SU-DHL-6 (cell line): ENCODE data around the gene COL5A1.
"Not testable (repeated sequence)": the region's sequence is repeated elsewhere in the genome, so short reads cannot be mapped to it uniquely, and the experiment has no call there.

Source experiments
- H2AFZ ChIP-seq: fragments of 200-600 bp; sonication (generic); 2 replicates; pipeline ENCODE4 v1.6.1; 2014; ENCODE audit warnings: low read depth, mild to moderate bottlenecking, moderate library complexity, mixed read lengths, antibody characterized with exemption, low read length; ENCODE audit not compliant: severe bottlenecking
- H3F3A ChIP-seq: fragments of 200-600 bp; shearing (Covaris generic); 2 replicates; pipeline ENCODE4 v1.6.0; 2016; ENCODE audit warnings: antibody characterized with exemption, mild to moderate bottlenecking; ENCODE audit not compliant: insufficient read depth
- H3K27ac ChIP-seq: fragments of 200-600 bp; sonication (generic); 2 replicates; pipeline ENCODE4 v1.5.1; 2016; ENCODE audit warnings: low read depth, mild to moderate bottlenecking, low read length, moderate library complexity, mixed read lengths
- H3K27me3 ChIP-seq: fragments of 200-600 bp; sonication (generic), shearing (Covaris generic); 2 replicates; pipeline ENCODE4 v1.6.0; 2014; ENCODE audit warnings: mild to moderate bottlenecking, low read length
- H3K36me3 ChIP-seq: fragments of 200-600 bp; sonication (generic); 2 replicates; pipeline ENCODE4 v1.6.1; 2014; ENCODE audit warnings: mild to moderate bottlenecking, low read length, mixed read lengths
- H3K4me2 ChIP-seq: fragments of 300-600, 200-600 bp; shearing (Covaris generic), sonication (generic); 2 replicates; pipeline ENCODE4 v1.6.0; 2014; ENCODE audit warnings: low read length, low read depth, mild to moderate bottlenecking; ENCODE audit not compliant: poor library complexity, severe bottlenecking
- H3K4me3 ChIP-seq: fragments of 200-600 bp; sonication (generic); 2 replicates; pipeline ENCODE4 v1.5.1; 2014; ENCODE audit warnings: antibody characterized with exemption, low read length, mild to moderate bottlenecking, mixed read lengths; ENCODE audit not compliant: insufficient read depth, poor library complexity, severe bottlenecking
- H3K79me2 ChIP-seq: fragments of 200-600 bp; sonication (generic); 2 replicates; pipeline ENCODE4 v1.6.1; 2014; ENCODE audit warnings: mild to moderate bottlenecking, low read length, moderate library complexity; ENCODE audit not compliant: insufficient read depth
- H3K9ac ChIP-seq: fragments of 200-600 bp; sonication (generic); 2 replicates; pipeline ENCODE4 v1.7.0; 2014; ENCODE audit warnings: mild to moderate bottlenecking, low read length
- H3K9me2 ChIP-seq: fragments of 200-600 bp; sonication (generic); replicated peaks from 2 replicates; pipeline ENCODE4 v1.6.1; 2014; ENCODE audit warnings: low read length; ENCODE audit not compliant: insufficient read depth
- H3K9me3 ChIP-seq: fragments of 200-600 bp; sonication (generic); 2 replicates; pipeline ENCODE4 v1.6.1; 2014; ENCODE audit warnings: low read length, mixed read lengths; ENCODE audit not compliant: insufficient read depth
- H4K20me1 ChIP-seq: fragments of 200-600 bp; sonication (generic); 2 replicates; pipeline ENCODE4 v1.6.1; 2014; ENCODE audit warnings: low read depth, mild to moderate bottlenecking, antibody characterized with exemption, low read length, moderate library complexity, mixed read lengths
- CTCF ChIP-seq: fragments of 200-600 bp; sonication (generic); IDR thresholded peaks from one replicate; pipeline ENCODE4 v1.5.1; 2017; ENCODE audit warnings: antibody characterized with exemption, mild to moderate bottlenecking, low read length, moderate library complexity; ENCODE audit not compliant: insufficient read depth, poor library complexity, severe bottlenecking
- EZH2phosphoT487 ChIP-seq: fragments of 200-600 bp; sonication (generic), shearing (Covaris generic); conservative IDR thresholded peaks from 2 replicates; pipeline ENCODE4 v1.6.1; 2018; ENCODE audit warnings: mild to moderate bottlenecking, antibody characterized with exemption, low read length, moderate library complexity, mixed read lengths

The COL5A1 gene

DNA sequence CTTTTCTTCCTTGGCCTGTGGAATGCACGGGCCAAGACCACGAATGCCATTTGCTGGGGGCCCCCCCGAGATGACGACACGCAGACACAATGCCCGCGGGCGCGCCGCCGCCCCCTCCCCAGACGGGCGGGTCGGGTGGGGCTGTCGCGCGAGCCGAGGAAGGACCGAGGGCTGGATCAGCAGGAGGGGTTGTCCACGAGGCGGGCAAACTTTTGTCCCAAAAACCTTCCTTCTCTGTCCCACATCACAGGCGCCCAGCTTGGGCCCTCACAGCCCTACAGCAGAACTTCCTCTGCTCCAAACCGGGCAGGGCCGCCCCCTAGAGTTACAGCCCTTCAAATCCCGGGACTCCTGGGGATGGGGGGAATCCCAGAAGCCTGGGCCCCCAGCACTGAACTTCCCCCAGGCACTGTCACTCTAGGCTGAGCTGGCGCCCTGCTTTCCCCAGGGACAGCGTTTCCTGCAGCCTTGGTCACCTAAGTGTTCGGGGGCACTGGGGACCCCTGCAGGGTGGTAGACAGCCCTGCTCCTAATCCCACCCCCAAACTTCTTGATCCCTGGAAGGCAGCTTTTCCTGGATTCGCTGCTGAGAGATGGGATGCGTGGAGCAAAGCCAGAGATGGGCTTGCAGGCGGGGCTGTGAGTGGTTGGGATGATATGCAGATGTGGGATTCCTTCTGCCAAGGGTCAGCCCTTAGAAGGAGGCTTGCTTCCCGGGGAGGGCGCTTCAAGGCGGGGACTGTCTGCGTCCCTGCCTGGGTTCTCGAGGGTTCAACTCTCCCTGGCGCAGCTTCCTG lies 980 bp downstream of the COL5A1 start:
- Histone ChIP-seq H3K36me3 (no peaks in the 10 kb centered on the region), H3K27me3 (no peaks in the 10 kb centered on the region), H4K20me1 (no peaks in the 10 kb centered on the region), H3K4me3 (no peak overlapping the region), H3F3A (no peaks in the 10 kb centered on the region), H3K79me2 (no peaks in the 10 kb centered on the region), H3K9ac (no peak overlapping the region), H2AFZ (no peak overlapping the region), H3K27ac (no peak overlapping the region), H3K9me2 (no peaks in the 10 kb centered on the region), H3K4me2 (no peak overlapping the region), H3K9me3 (no peaks in the 10 kb centered on the region)
- TF ChIP-seq CTCF (no peak), EZH2phosphoT487 (no peak)

DNA sequence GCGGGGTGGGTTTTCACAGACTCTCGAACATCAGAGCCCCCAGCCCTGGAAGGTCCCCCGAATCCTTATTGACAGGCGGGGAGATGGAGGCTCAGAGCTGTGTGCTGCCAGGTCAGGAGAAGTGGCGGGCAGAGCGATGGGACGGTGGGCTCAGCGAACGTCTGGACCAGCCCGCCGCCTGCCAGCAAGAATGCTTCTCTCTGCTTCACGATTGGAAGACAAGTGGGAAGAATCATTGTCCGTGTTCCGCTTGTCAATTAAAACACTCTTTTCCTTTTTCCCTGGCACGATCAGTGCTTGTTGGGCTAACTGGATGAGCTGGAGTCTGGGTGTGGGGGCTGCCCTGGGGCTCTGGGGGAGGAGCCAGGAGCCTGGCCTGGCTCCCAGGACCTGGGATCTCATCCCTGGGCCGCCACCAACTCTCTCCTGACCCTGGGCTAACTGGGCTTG lies 1.6 kb downstream of the COL5A1 start:
- Histone ChIP-seq H3K9me2 (no peaks in the 10 kb centered on the region), H3K4me3 (no peak overlapping the region), H2AFZ (no peak overlapping the region), H3K9ac (no peak overlapping the region), H3K79me2 (no peaks in the 10 kb centered on the region), H3F3A (no peaks in the 10 kb centered on the region), H3K4me2 (no peak overlapping the region), H3K36me3 (no peaks in the 10 kb centered on the region), H4K20me1 (no peaks in the 10 kb centered on the region), H3K27me3 (no peaks in the 10 kb centered on the region), H3K27ac (no peak overlapping the region), H3K9me3 (no peaks in the 10 kb centered on the region)
- TF ChIP-seq CTCF: no peak
- TF ChIP-seq EZH2phosphoT487: no peak

DNA sequence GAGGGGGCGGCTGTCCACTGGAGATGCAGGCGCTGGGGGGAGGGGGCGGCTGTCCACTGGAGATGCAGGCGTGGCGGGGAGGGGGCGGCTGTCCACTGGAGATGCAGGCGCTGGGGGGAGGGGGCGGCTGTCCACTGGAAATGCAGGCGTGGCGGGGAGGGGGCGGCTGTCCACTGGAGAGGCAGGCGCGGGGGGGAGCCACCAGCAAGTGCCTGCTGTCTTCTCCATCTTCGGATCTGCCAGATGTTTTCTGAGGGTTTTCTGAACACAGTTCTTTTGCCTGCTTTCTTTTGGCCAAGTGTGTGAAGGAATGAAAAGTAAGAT lies 2.8 kb downstream of the COL5A1 start:
- H3K27ac ChIP-seq, H3K4me3 ChIP-seq, H3F3A ChIP-seq, H3K9ac ChIP-seq, H3K4me2 ChIP-seq, H3K36me3 ChIP-seq, H2AFZ ChIP-seq, H3K9me3 ChIP-seq, H4K20me1 ChIP-seq, H3K27me3 ChIP-seq, H3K79me2 ChIP-seq, H3K9me2 ChIP-seq: not testable (repeated sequence)

DNA sequence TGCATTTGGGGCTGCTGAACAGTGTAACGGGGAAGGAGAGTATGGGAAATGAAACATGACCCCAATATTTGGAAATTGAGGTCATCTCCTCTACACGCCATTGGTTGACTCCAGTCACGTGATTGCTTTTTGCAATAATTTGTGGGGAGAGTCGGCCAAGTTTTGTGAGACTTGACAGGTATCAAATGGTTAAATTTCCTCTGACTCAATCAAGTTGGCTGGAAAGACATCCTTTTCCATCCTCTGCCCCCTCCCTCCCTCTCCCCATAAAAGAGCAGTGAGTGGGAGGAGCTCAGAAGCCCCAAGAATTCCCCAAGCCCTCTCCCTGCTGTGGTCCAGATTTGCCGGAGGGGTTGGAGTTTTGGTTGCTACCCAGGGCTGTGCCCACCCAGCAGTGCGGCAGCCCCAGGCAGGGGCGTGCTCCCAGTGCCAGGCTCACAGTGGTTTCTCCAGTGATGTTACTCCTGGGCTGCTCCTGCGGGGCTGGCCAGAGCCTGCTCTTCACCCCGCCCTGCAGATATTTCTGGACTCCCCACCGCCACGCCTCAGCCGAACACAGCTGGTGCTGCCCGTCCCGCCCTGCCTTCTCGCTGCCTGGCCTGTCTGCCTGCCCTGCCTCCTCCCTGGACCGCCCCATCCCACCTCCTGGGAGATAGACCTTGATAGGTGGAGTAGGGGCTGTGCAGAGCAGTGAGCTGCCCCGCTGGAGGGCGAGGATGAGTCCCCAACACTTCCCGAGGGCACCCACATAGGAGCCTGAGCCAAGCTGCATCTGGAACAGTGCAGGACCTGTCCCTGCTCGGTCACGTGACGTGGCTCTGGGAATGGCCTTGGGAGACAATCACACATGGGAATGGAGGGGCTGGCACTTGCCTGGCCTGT lies 3.4 kb downstream of the COL5A1 start:
- TF ChIP-seq EZH2phosphoT487: no peak
- no peak for TF ChIP-seq CTCF
- H3K9me3 ChIP-seq: no peaks in the 10 kb centered on the region
- H3F3A ChIP-seq: no peaks in the 10 kb centered on the region
- no peak overlapping the region for H3K4me2 ChIP-seq
- H3K9me2 ChIP-seq: no peaks in the 10 kb centered on the region
- H3K36me3 ChIP-seq: no peaks in the 10 kb centered on the region
- H4K20me1 ChIP-seq: no peaks in the 10 kb centered on the region
- no peaks in the 10 kb centered on the region for H3K27me3 ChIP-seq
- no peaks in the 10 kb centered on the region for H3K79me2 ChIP-seq
- no peak overlapping the region for H2AFZ ChIP-seq
- no peak overlapping the region for H3K9ac ChIP-seq
- no peak overlapping the region for H3K4me3 ChIP-seq
- no peak overlapping the region for H3K27ac ChIP-seq
